ENCODE data around the gene CPE. TPM values are rescaled to one million over a fixed set of nuclear protein-coding genes. Genes with fewer than 3 reads are reported as not detected.
A peak's percentile ranks its signal among the peaks of the same experiment; 100 is the strongest.
"Not testable (repeated sequence)": the region's sequence is repeated elsewhere in the genome, so short reads cannot be mapped to it uniquely, and the experiment has no call there.

Gene CPE
- 147 TPM for total RNA-seq

DNA sequence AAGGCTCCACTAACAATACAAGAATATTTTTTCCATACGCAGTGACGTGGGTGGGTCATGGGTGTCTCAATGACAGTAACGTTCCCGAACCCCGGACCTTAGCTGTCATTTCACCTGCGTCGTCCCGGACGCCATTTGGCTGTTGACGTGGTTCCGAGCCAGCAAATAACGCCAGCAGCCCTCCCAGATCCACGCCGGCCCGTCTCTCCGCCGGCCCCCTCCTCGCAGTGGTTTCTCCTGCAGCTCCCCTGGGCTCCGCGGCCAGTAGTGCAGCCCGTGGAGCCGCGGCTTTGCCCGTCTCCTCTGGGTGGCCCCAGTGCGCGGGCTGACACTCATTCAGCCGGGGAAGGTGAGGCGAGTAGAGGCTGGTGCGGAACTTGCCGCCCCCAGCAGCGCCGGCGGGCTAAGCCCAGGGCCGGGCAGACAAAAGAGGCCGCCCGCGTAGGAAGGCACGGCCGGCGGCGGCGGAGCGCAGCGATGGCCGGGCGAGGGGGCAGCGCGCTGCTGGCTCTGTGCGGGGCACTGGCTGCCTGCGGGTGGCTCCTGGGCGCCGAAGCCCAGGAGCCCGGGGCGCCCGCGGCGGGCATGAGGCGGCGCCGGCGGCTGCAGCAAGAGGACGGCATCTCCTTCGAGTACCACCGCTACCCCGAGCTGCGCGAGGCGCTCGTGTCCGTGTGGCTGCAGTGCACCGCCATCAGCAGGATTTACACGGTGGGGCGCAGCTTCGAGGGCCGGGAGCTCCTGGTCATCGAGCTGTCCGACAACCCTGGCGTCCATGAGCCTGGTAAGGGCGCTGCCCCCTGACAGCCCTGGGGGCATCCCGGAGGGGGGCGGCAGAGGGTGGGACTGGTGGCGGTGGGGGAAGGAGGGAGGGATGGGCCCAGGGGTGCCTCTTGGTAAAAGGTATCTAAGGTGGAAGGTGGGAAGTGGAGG lies at the start of gene CPE:
Gene CPE, plus strand, starts transcription at position 264 of the 933 bp plus-strand sequence. Its CDS starts 214 bp downstream, at position 478.
- peak; percentile 89 for DNase-seq

GRCh38 chr4:165330071-165330470 lies 48.7 kb upstream of the CPE start:
- DNase-seq, result no peak

GRCh38 chr4:165330666-165331065 lies 48.1 kb upstream of the CPE start:
- DNase-seq, result no peak

GRCh38 chr4:165331359-165331758 lies 47.4 kb upstream of the CPE start:
- DNase-seq, result no peak

GRCh38 chr4:165331823-165332222 lies 47.0 kb upstream of the CPE start:
- DNase-seq, result no peak

DNA sequence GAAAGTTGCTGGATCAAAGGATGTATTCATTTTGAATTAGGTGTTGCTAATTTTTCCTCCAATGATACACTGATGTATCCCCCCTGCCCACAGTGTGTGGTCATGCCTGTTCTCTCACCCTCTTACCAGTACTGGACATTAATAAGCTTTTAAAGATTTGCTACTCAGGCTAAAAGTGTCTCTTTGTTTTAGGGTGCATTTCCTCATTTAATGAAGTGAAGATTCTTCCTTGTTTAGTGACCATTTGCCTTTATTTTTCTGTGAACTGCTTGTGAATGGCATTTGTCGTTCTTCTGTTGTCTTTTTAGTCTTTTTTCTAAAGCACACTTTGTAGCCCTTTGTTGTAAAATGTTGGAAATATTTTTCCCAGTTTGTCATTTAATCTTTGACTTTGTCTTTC lies 46.3 kb upstream of the CPE start:
- no peak for DNase-seq

GRCh38 chr4:165335163-165335703 lies 43.6 kb upstream of the CPE start:
- DNase-seq, result no peak

GRCh38 chr4:165336743-165337142 lies 42.1 kb upstream of the CPE start:
- no peak for DNase-seq

- not testable (repeated sequence) for DNase-seq
Observed at GRCh38 chr4:165342340-165342739, 36.5 kb upstream of the CPE start.

- no peak for DNase-seq
Observed at GRCh38 chr4:165343353-165344191, 35.2 kb upstream of the CPE start.

GRCh38 chr4:165345666-165346417 lies 33.0 kb upstream of the CPE start:
- no peak for DNase-seq

- DNase-seq, result no peak
Observed at GRCh38 chr4:165347647-165348569, 30.9 kb upstream of the CPE start.

GRCh38 chr4:165351359-165352130 lies 27.3 kb upstream of the CPE start:
- no peak for DNase-seq

DNA sequence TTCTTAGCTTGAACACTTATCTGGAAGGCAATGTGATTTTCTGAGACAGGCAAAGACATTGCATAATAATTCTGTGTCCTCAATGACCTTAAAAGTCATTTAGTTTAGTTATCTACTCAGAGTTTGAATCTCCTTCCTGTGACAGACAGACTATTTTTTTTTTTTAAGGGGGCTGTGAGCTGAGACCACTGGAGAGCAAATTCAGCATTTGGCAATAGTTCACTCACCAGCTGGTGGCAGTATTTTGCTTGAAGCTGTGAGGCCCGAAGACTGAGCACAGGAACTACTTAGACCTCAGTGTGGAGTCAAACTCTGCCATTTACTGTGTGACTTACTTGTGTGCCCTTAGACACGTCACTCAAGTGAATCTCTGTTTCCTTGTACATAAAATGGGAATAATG lies 22.9 kb upstream of the CPE start:
- peak; percentile 51 for DNase-seq

- no peak for DNase-seq
Observed at GRCh38 chr4:165359506-165359905, 19.3 kb upstream of the CPE start.

DNA sequence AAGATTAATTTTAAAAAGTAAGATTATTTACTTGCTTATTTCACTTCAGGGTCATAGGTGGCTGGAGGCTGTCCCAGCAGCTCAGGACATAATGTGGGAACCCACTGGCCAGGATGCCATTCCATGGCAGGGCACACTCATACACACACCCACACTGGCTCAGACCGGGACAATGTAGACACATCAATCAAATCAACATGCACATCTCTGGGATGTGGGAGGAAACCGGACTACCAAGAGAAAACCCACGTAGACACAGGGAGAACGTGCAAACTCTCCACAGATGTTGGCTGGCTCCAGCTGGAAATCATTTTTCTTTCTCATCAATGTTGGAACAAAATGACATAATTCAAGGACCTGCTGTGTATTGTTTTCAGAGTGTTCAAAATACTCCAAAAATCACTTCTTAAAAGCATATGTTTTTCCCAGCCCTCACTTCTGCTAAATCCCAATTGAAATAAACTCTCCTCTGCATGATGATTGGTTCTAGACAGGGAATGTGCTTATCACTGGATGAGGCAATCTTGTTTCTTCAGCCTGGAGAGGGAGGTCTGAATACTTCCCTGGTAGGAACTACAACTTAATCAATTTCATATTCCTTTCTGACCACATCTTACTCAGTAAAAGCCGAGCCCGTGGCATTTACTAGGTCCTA lies 18.6 kb upstream of the CPE start:
- peak; percentile 65 for DNase-seq

- peak; percentile 19 for DNase-seq
Observed at GRCh38 chr4:165360985-165361670, 17.7 kb upstream of the CPE start.

DNA sequence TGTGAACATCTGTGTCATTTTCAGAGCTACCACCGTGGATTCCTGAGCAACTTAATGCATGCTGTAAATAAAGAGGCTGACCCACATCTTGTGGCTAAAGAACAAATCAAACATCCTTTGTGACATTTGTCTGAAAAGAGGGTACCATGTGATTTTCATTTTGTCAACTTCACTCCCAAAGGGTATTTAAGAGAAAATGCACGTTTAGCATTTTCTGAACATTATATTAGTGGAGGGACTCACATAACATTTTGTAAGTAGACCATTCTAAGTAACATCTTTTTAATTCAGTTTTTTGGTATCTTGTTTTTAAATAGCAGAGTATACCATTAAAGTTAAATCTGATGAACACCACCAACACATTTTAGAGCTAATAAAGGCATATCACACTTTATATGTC lies 17.0 kb upstream of the CPE start:
- DNase-seq, result no peak

All from tongue (tissue), 2 donors.